ENCODE results near the gene LRP1.

LRP1 gene

GRCh38 chr12:57215065-57215464 lies 86.8 kb downstream of the LRP1 start:
- no peak for DNase-seq

- no peak for DNase-seq
Observed at GRCh38 chr12:57215668-57216013, 87.4 kb downstream of the LRP1 start.

- peak in 2 of 3 donors; percentile 29 to 67 for DNase-seq
Observed at GRCh38 chr12:57216014-57216911, 88.0 kb downstream of the LRP1 start, which contains the start of gene NXPH4. Gene NXPH4, plus strand, starts transcription at chr12:57216794. Its CDS starts 176 bp downstream, at chr12:57216970.

DNA sequence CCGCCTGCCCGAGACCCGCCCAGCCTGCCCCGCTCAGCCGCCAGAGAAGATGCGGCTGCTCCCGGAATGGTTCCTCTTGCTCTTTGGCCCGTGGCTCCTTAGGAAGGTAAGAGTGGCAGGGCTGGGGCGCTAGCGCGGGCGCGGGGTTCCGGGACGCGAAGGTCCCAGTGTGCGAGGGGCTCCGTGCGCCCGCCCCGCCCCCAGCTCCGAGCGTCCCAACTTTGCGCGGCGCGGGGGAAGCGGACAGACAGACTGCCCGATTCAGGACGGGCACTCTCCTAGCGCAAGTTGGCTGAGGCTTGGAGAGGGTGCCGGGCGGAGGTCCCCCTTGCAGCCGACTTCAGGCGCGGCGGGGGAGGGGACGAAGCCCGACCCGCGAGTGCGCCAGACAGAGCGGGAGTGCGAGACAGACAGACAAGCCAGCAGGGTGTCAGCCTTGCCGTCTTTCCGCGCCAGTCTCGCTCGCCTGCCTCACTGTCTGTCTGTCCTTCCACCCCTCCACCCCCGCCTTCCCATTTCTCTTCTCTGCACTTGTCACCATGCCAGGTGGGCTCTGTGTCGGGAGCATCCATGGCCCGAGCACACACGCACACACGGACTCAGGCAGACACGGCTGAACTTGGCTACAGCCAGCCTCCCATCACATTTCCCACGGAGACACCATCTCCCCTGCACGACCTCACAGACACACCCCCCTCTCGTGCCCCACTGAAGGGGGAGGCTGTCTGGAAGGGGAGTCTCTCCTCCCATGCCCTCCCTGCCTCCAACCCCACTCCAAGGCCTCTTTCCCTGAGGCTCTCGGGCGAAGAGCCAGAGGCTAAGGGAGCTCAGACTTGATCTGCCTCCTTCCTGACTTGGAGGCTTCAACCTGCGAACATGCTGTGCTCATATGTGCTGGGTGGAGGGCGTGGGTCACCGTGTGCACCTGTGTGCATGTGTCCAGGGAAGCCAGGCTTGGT lies 88.9 kb downstream of the LRP1 start:
- no peak for DNase-seq

DNA sequence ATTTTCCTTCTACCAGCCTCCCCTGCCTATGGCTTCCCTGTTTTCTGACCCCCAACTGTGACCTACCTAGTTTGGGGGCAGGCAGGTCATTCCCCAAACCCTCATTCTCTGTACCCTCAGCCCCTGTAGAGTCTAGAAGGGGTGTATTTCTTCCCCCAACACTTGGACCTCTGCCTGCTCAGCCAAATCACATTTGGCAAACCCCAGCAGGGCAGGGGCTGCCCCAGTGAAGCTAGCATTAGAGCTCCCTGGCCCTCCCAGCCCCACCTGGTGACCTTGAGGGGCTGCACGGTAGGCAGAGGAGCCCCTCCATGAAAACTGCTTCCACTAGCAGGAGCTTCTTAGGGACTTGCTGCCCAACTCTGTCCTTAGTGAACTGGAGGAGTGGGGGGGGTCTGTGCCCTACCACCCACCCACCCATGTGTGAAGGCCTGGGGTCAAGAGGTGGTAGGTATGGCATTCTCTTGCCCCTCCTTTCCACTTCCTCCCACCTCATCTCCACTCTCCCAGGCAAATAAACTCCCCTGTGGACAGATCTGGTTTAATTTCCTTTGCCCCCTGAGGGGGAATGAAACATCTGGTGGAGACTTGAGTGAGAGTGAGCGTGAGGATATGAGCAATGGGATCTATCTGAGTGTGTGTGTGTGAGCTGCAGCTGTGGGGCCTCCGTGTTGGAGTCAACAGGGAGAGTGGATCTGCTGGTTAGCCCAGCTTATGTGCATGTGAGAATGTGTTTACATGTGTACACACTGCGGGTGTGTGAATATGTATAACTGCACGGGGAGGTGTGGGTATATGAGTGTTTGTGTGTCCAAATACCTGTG lies 90.0 kb downstream of the LRP1 start:
- no peak for DNase-seq

- DNase-seq: no peak
Observed at GRCh38 chr12:57219205-57219992, 91.1 kb downstream of the LRP1 start.

DNA sequence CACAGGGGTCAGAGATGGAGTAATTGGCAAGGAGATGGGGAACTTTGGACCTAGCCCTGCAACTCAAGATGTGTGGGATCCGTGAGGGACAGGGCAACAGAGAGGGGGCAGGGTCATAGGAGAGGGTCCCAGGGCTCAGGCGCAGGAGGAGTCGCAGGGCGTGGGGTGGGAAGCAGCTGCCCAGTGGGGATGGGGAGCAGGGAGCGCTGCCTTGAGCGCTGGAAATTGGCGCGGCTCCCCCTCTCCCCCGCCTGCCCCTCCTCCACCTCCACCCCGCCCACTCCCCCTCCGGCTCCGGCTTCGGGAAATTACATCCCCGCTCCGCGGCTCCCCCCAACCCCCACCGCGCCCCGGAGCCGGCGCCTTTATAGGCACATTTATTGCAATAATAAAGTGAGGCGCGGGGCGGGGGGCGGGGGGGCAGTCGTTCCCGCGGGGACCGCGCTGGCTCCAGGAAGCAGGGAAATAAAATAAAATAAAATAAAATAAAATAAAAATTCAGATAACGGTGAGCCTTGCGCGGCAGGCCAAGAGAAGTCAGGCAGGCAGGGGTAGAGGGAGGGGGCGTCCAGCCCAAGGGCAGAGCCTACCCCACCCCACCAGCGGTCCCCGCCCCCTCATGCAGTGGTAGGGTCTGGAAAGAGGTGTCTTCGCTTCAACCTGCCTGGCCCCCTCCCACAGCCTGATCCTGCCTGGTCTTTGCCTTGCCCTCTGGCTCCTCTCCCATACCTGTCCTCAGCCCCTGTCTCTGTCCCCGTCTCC lies 91.9 kb downstream of the LRP1 start:
- no peak for DNase-seq

GRCh38 chr12:57220770-57221168 lies 92.5 kb downstream of the LRP1 start:
- no peak for DNase-seq

- DNase-seq: no peak
Observed at GRCh38 chr12:57221169-57221917, 93.1 kb downstream of the LRP1 start.

DNA sequence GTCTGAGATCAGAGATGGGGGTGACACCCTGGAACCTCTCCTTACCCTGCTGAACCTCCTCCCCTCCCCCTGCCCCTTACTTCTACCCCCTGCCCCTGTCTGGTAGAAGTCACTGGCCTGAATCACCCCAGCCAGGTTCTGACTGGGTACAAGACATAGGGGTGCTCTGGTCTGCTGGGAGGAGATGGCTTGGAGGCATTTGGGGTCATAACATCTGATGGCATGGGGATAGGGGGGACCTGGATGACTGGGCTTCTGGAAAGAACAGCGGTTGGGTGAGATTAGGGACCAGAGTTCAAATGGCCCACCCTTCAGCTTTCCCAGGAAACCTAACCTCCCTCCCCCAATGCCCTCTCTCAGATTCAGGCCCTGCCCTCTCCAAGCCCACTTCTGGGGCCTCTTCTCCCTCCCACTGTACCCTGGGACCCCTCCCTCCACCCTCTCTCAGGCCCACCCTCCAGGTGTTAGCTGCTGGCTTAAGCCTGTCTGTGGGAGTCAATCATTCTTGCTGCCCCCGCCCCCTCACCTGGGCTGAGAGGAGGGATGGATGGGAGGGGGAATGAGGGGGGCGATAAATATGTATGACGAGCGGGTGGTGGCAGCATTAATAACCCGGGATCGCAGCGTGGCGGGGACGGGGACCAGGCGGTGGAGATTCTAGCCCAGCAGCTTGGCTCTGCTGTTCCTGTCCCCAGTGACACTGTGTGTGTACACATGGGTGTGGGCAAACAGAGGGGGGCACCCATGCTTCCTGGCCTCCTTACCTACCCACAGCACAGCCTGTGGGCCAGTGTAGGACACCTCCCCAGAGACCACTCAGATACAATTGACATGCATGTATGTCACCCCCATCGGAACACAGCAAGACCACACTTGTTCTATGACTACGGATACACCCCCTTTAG lies 94.3 kb downstream of the LRP1 start:
- DNase-seq: no peak

- no peak for DNase-seq
Observed at GRCh38 chr12:57223191-57224165, 95.2 kb downstream of the LRP1 start.

DNA sequence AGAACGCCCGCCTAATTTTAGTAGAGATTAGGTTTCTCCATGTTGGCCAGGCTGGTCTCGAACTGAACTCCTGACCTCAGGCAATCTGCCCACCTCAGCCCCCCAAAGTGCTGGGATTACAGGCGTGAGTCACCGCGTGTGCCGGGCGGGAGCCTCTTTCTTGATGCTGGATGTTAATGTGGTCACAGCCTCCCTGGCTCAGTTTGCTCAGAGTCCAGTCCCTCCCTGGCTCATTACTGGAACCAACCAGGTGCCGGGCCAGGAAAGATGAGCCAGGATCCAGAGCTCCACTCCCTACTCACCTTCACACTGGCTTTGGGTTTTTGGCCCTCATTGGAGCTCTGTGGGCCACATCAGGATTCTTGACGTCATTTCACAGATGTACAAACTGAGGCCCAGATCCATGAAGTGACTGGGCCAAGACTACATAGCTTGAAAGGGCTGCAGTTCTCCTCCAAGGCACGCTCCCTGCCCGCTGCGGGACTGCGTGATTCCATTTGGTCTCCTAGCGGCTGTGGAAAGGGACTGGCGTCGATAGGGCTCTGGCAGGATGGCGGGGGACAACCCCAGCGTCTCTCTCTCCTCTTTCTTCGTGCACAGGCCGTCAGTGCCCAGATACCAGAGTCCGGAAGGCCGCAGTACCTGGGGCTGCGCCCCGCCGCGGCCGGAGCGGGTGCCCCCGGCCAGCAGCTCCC lies 96.1 kb downstream of the LRP1 start:
- no peak for DNase-seq

DNA sequence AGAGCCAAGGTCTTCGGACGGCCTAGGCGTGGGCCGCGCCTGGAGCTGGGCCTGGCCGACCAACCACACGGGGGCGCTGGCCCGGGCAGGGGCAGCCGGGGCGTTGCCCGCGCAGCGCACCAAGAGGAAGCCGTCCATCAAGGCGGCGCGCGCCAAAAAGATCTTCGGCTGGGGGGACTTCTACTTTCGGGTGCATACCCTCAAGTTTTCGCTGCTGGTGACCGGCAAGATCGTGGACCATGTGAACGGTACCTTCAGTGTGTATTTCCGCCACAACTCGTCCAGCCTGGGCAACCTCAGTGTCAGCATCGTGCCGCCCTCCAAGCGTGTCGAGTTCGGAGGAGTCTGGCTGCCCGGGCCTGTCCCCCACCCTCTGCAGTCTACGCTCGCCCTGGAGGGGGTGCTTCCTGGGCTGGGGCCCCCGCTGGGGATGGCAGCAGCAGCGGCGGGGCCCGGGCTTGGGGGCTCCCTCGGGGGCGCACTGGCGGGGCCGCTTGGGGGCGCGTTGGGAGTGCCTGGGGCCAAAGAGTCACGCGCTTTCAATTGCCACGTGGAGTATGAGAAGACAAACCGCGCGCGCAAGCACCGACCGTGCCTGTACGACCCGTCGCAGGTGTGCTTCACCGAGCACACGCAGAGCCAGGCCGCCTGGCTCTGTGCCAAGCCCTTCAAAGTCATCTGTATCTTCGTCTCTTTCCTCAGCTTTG lies 96.8 kb downstream of the LRP1 start:
- DNase-seq: peak; percentile 83 to 95 (median 92)

DNA sequence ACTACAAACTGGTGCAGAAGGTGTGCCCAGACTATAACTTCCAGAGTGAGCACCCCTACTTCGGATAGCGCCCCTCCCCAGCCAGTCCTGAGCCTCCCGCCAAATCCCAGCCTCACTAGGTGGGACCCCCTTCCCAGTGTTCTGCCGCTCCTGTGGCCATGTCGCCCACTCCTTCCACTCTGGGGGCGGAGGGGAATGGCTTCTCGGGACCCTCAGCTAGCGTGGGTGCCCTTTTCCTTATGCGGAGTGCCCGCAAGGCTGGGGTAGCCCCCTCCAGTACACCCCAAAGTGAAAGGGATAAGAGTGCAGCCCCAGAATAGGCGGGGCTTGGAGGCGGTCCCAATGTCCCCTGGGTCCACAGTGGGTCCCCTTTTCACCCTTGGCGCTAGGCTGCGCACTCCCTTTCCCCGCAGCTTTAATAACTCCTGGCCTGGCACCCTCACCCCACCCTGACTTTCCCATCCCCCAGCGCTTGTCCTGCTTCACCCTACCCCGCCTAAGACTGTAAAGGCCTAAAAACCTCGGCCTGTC lies 97.5 kb downstream of the LRP1 start:
- DNase-seq: no peak

DNA sequence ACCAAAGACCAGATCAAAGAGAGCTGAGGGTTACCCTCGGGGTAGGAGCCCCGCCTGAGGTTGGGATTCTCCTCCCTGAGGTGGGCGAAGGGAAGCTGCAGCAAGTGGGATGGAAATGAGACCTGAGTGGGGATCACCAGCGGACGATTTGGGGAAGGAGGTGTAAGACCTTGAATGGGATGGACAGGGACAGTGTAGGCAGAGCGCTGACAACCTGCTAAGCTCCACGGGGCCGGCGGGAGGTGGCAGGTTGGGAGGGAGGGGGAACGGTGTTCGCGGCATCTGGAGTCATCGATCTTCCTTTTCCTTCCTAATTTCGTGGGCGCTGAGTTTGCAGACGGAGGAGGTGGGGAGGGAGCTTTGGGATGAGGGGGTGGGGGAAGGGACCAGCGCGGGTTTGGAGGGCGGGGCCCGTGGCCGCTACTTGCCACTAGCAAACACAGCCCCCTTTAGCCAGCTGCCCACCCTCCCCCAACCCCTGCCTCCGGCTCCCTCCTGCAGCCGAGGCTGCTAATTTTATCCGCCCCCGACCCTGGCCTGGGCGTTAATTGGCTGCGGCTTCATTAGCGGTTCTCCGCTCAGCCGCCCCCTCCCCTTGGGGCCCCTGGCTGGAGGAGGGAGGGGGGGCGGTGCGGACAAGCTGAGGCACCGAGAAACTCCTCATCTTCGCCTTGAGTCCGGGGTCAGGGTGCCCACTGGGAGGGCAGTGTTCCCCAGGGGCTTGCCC lies 98.5 kb downstream of the LRP1 start:
- DNase-seq: no peak
